NCI-H2107 treated with DMSO at 0.1 percent for 48 hours (cell line): ENCODE results near the gene MRPL36.

Experiments used
- DNase-seq: peaks from one replicate; lab custom pipeline; 2025; ENCODE audit not compliant: unreplicated experiment; lab: John Stamatoyannopoulos, UW

The MRPL36 gene

DNA sequence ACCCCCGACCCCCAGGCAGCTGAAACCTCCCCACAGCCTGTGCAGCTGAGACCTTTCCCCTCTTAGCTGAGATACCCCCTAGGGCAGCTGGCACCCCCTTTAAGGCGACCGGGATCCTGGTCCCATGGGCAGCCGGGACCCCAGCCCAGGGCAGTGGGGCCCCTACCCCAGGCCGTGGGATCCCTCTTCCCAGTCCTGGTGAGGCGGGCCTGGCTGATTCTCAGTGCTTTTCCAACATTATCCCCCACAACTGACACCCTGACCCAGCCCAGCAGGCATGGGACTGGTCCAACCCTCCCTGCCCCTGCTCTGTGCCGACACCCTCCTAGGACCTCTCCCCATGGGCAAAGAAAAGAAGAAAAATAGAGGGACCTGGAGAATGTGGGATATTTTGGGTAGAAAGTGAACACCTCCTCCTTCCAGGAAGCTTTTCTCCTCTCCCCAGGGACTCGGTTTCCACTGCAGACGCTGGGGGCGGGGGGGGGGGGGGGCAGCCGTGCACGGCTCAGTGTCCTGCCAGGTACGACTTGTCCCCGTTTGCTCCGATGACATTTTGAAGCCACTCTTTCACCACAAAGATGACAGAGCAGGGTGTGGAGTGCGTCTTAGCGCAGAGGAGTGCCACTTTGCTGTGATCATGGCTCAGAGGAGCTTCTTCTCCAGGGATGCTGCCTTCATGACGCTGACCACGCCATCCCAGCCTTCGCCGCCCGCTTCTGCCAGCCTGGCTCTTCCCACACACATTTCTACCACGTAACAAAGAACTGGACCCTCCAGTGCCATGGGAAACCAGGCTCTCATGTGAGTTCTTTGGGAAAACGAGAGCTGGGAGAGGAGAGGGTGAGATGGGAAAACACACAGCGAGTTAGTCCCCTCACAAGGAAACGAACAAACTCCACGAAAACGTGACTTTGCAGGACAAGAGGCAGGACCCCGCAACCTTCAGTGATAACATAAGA lies 47.5 kb downstream of the MRPL36 start:
- no peak for DNase-seq

DNA sequence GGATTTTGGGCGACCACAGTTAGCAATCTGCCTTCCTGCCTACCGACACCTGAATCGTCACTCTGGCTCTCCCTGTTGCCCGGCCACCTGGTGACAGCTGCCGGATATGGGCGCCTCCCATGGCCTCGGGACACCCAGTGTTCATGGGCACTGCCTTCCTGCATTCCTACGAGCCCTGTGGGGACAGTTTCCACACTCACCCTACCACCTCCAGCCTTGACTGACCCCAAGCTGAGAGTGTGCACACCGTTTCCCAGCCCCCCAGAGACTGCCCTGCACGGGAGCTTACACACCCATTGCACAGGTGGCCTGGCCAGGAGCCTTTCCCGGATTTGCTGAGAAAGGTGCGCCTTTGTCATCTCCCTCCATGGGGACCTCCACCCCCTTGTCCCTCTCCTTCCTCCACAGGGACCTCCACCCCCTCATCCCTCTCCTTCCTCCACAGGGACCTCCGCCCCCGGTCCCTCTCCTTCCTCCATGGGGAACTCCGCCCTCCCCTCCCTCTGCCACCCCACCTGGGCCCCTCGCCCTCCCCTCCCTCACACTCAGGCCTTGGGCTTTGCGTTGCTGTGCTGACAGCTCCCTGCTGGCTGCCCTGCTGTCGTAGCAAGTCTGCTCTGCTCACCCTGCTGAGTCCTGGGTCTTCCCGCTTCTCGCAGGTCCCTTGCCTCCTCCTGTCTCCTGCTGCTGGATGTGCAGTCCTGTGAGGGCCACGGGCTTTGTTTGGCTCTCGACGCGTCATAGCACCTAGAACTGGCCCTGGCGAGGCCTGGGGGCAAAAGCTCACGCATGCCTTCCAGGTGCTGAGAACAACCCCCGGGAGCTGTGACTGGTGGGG lies 48.4 kb downstream of the MRPL36 start:
- DNase-seq: no peak

DNA sequence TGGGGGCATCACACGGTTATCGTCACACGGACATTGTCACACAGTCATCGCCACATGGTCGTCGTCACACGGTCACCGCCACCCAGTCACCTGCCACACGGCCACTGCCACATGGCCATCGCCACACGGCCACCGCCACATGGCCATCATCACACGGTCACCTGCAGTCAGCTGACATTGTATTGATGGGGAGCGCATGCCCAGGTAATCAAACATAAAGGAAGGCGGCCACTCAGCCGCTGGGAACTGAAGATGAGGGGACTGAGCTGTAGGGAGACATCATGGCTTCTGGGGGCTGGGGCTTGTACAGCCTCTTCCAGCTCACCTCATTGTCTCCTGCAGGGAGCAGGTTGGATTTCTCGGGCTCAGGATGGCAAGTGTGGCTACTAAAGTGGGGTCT lies 49.2 kb downstream of the MRPL36 start:
- DNase-seq: no peak

GRCh38 chr5:1749346-1750124 lies 50.1 kb downstream of the MRPL36 start:
- no peak for DNase-seq

- no peak for DNase-seq
Measured at GRCh38 chr5:1748845-1749244, 50.8 kb downstream of the MRPL36 start.
